SK-N-SH treated with all-trans-retinoic acid at 6 μM for 48 hours (cell line): ENCODE data around the gene RDH14.
A peak's percentile ranks its signal among the peaks of the same experiment; 100 is the strongest.

Experiments
- ATAC-seq: fragments of 200-7000 bp; cut with Tn5 transposase; 3 replicates; pipeline ENCODE4 v1.9.1; 2020; ENCODE audit warnings: mild to moderate bottlenecking, moderate library complexity
- ARNTL ChIP-seq: fragments of 450-650 bp; formaldehyde crosslinking; IDR thresholded peaks from 2 replicates; pipeline ENCODE4 v1.5.0; 2020; ENCODE audit warnings: low read depth, mild to moderate bottlenecking, moderate library complexity, borderline replicate concordance
- BACH2 ChIP-seq: fragments of 250-450 bp; sonication (Bioruptor Pico); IDR thresholded peaks from 2 replicates; pipeline ENCODE4 v1.9.0; 2021; ENCODE audit warnings: mild to moderate bottlenecking, borderline replicate concordance
- CSDC2 ChIP-seq: fragments of 250-450 bp; sonication (Bioruptor Pico); IDR thresholded peaks from 2 replicates; pipeline ENCODE4 v1.5.0; 2020; ENCODE audit warnings: mild to moderate bottlenecking, moderate library complexity
- ESRRG ChIP-seq: fragments of 250-450 bp; sonication (Bioruptor Pico); IDR thresholded peaks from 2 replicates; pipeline ENCODE4 v1.6.1; 2021; ENCODE audit warnings: mild to moderate bottlenecking
- GLIS3 ChIP-seq: fragments of 250-450 bp; sonication (Bioruptor Pico); IDR thresholded peaks from 2 replicates; pipeline ENCODE4 v1.5.0; 2020; ENCODE audit warnings: mild to moderate bottlenecking, moderate library complexity
- ISL1 ChIP-seq: fragments of 250-450 bp; sonication (Bioruptor Pico); IDR thresholded peaks from 2 replicates; pipeline ENCODE4 v2.1.2; 2022; ENCODE audit warnings: mild to moderate bottlenecking, moderate library complexity
- OSR1 ChIP-seq: fragments of 250-450 bp; sonication (Bioruptor Pico); IDR thresholded peaks from 2 replicates; pipeline ENCODE4 v1.8.0; 2022; ENCODE audit warnings: moderate library complexity, mild to moderate bottlenecking, inconsistent platforms
- RARB ChIP-seq: fragments of 250-450 bp; sonication (Bioruptor Pico); IDR thresholded peaks from 2 replicates; pipeline ENCODE4 v1.8.0; 2021; ENCODE audit warnings: mild to moderate bottlenecking, moderate library complexity
- SNAI2 ChIP-seq: fragments of 250-450 bp; sonication (Bioruptor Pico); IDR thresholded peaks from 2 replicates; pipeline ENCODE4 v1.5.0; 2020; ENCODE audit warnings: mild to moderate bottlenecking, moderate library complexity
- TCF4 ChIP-seq: fragments of 250-450 bp; sonication (Bioruptor Pico); IDR thresholded peaks from 2 replicates; pipeline ENCODE4 v1.8.0; 2021; ENCODE audit warnings: mild to moderate bottlenecking, moderate library complexity, borderline replicate concordance
- TOX ChIP-seq: fragments of 250-450 bp; sonication (Bioruptor Pico); IDR thresholded peaks from 2 replicates; pipeline ENCODE4 v1.8.0; 2021; ENCODE audit warnings: mild to moderate bottlenecking, moderate library complexity, borderline replicate concordance
- ZC3H10 ChIP-seq: fragments of 250-450 bp; sonication (Bioruptor Pico); IDR thresholded peaks from 2 replicates; pipeline ENCODE4 v1.5.1; 2021; ENCODE audit warnings: mild to moderate bottlenecking, moderate library complexity
- ZFP30 ChIP-seq: fragments of 450-650 bp; formaldehyde crosslinking; IDR thresholded peaks from 2 replicates; pipeline ENCODE4 v1.5.0; 2022; ENCODE audit warnings: mild to moderate bottlenecking, moderate library complexity
- ZNF565 ChIP-seq: fragments of 450-650 bp; formaldehyde crosslinking; conservative IDR thresholded peaks from 2 replicates; pipeline ENCODE4 v1.5.0; 2020; ENCODE audit warnings: low read depth, mild to moderate bottlenecking, moderate library complexity
- ZNF70 ChIP-seq: fragments of 450-650 bp; formaldehyde crosslinking; IDR thresholded peaks from 2 replicates; pipeline ENCODE4 v1.5.0; 2020; ENCODE audit warnings: mild to moderate bottlenecking, moderate library complexity
- ZNF8 ChIP-seq: fragments of 450-650 bp; formaldehyde crosslinking; IDR thresholded peaks from 2 replicates; pipeline ENCODE4 v1.5.0; 2020; ENCODE audit warnings: mild to moderate bottlenecking, moderate library complexity
- TF ChIP-seq, protein P1 (sequence below): fragments of 250-450 bp; sonication (Bioruptor Pico); IDR thresholded peaks from 2 replicates; pipeline ENCODE4 v1.8.0; 2021; ENCODE audit warnings: low read depth, mild to moderate bottlenecking, moderate library complexity, borderline replicate concordance
- TF ChIP-seq, protein P2 (sequence below): fragments of 250-450 bp; sonication (Bioruptor Pico); IDR thresholded peaks from 2 replicates; pipeline ENCODE4 v1.8.0; 2020; ENCODE audit warnings: mild to moderate bottlenecking, moderate library complexity, borderline replicate concordance
- TF ChIP-seq, protein P3 (sequence below): fragments of 250-450 bp; sonication (Bioruptor Pico); IDR thresholded peaks from 2 replicates; pipeline ENCODE4 v1.5.1; 2021; ENCODE audit warnings: mild to moderate bottlenecking, moderate library complexity
- TF ChIP-seq, protein P4 (sequence below): fragments of 250-450 bp; sonication (Bioruptor Pico); IDR thresholded peaks from 2 replicates; pipeline ENCODE4 v1.5.0; 2020; ENCODE audit warnings: mild to moderate bottlenecking, moderate library complexity

The RDH14 gene

DNA sequence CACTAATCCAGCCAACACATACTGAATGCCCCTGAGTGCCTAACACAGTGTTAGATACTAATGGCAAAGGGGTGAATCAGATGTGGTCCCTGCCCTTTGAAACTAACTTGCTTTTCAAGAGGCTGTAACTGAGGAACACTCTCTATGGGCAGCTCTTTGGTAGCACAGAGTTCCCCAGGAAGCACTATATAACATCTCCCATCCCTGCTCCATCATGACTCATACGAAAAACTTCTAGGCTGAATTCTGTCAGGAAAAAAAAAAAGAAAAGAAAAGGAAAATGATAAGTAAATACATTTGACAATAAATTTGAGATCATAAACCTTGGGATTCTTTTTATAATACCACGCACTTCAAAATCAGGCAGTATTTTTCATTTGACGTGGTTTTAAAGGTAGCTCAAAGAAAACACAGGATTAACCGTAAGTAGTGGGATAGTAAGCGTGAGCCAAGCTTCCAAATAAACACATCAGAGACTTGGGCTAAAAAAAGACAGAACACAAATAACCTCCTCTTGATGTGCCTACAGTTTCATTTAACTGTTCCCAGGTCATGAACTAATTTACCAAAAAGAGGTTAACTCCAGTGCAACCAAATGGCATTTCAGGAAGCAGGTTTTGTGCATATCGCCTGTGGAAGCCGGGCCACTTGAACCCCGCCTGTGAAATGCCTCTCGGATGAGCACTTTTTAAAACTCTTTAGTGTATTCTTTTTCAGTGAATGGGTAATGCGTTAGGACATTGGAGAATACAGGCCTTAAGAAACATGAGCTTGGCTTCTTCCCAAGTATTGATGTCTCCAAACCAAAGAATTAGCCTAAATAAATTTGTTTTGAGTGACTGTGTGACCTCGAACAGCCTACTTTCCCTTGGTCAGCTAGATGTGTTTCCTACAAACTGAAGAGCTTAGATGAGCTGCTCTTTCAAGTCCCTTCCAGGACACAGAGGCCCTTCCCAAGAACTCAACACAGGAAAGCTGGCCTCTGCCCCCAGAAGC is 42.0 kb downstream of the RDH14 start:
- peak; percentile 56 for ATAC-seq
- TF ChIP-seq ZFP30 (CRISPR knock-in tag) (no peak), TOX (CRISPR knock-in tag) (no peak), ISL1 (no peak), ESRRG (CRISPR knock-in tag) (no peak), ZNF70 (no peak), OSR1 (CRISPR knock-in tag) (no peak), BACH2 (no peak)
- TF ChIP-seq, protein P1, sequence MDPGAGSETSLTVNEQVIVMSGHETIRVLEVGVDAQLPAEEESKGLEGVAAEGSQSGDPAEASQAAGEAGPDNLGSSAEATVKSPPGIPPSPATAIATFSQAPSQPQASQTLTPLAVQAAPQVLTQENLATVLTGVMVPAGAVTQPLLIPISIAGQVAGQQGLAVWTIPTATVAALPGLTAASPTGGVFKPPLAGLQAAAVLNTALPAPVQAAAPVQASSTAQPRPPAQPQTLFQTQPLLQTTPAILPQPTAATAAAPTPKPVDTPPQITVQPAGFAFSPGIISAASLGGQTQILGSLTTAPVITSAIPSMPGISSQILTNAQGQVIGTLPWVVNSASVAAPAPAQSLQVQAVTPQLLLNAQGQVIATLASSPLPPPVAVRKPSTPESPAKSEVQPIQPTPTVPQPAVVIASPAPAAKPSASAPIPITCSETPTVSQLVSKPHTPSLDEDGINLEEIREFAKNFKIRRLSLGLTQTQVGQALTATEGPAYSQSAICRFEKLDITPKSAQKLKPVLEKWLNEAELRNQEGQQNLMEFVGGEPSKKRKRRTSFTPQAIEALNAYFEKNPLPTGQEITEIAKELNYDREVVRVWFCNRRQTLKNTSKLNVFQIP (CRISPR knock-in tag): no peak
- TF ChIP-seq, protein P2, sequence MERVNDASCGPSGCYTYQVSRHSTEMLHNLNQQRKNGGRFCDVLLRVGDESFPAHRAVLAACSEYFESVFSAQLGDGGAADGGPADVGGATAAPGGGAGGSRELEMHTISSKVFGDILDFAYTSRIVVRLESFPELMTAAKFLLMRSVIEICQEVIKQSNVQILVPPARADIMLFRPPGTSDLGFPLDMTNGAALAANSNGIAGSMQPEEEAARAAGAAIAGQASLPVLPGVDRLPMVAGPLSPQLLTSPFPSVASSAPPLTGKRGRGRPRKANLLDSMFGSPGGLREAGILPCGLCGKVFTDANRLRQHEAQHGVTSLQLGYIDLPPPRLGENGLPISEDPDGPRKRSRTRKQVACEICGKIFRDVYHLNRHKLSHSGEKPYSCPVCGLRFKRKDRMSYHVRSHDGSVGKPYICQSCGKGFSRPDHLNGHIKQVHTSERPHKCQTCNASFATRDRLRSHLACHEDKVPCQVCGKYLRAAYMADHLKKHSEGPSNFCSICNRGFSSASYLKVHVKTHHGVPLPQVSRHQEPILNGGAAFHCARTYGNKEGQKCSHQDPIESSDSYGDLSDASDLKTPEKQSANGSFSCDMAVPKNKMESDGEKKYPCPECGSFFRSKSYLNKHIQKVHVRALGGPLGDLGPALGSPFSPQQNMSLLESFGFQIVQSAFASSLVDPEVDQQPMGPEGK: no peak
- TF ChIP-seq, protein P3, sequence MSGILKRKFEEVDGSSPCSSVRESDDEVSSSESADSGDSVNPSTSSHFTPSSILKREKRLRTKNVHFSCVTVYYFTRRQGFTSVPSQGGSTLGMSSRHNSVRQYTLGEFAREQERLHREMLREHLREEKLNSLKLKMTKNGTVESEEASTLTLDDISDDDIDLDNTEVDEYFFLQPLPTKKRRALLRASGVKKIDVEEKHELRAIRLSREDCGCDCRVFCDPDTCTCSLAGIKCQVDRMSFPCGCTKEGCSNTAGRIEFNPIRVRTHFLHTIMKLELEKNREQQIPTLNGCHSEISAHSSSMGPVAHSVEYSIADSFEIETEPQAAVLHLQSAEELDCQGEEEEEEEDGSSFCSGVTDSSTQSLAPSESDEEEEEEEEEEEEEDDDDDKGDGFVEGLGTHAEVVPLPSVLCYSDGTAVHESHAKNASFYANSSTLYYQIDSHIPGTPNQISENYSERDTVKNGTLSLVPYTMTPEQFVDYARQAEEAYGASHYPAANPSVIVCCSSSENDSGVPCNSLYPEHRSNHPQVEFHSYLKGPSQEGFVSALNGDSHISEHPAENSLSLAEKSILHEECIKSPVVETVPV (CRISPR knock-in tag): no peak

DNA sequence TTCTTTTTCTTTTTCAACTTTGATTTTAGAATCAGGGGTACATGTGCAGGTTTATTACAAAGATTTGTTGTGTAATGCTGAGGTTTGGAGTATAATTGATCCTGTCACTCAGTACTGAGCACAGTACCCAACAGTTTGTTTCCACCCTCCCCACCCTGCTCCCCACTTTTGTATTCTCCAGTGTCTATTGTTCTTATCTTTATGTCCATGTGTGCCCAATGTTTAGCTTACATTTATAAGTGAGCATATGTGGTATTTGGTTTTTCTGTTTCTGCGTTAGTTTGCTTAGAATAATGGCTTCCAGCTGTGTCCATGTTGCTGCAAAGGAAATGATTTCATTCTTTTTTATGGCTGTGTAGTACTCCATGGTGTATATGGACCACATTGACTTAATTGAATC is 43.1 kb downstream of the RDH14 start:
- ATAC-seq: no peak
- no peak for TF ChIP-seq ZFP30 (CRISPR knock-in tag)
- TF ChIP-seq ZNF565: no peak
- no peak for TF ChIP-seq SNAI2
- no peak for TF ChIP-seq ESRRG (CRISPR knock-in tag)
- TF ChIP-seq, protein P3 (CRISPR knock-in tag): no peak
- TF ChIP-seq CSDC2 (CRISPR knock-in tag): no peak
- TF ChIP-seq ZNF8 (CRISPR knock-in tag): no peak
- TF ChIP-seq, protein P2: no peak
- no peak for TF ChIP-seq BACH2
- no peak for TF ChIP-seq TCF4 (CRISPR knock-in tag)
- TF ChIP-seq, protein P4, sequence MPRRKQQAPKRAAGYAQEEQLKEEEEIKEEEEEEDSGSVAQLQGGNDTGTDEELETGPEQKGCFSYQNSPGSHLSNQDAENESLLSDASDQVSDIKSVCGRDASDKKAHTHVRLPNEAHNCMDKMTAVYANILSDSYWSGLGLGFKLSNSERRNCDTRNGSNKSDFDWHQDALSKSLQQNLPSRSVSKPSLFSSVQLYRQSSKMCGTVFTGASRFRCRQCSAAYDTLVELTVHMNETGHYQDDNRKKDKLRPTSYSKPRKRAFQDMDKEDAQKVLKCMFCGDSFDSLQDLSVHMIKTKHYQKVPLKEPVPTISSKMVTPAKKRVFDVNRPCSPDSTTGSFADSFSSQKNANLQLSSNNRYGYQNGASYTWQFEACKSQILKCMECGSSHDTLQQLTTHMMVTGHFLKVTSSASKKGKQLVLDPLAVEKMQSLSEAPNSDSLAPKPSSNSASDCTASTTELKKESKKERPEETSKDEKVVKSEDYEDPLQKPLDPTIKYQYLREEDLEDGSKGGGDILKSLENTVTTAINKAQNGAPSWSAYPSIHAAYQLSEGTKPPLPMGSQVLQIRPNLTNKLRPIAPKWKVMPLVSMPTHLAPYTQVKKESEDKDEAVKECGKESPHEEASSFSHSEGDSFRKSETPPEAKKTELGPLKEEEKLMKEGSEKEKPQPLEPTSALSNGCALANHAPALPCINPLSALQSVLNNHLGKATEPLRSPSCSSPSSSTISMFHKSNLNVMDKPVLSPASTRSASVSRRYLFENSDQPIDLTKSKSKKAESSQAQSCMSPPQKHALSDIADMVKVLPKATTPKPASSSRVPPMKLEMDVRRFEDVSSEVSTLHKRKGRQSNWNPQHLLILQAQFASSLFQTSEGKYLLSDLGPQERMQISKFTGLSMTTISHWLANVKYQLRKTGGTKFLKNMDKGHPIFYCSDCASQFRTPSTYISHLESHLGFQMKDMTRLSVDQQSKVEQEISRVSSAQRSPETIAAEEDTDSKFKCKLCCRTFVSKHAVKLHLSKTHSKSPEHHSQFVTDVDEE: no peak
- TF ChIP-seq GLIS3 (CRISPR knock-in tag): no peak
- TF ChIP-seq TOX (CRISPR knock-in tag): no peak
- no peak for TF ChIP-seq ISL1

DNA sequence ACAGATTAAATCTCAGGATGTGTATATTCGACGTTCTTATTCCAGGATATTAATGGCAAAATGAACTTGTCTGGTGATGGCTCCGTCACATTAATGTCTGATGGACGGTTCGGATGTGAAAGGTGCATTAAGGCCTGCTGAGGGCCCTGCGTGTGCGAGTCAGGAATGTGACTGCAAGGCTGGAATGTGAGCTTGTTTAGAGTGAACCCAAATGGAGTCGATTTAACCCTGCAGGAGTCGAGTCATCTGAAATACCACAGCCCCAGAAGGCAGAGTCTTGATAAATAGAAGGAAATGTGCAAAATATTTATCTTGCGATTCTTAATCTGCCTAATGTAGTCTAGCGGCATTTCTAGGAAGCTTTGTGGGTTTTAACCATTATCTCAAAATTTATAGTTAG is 44.3 kb downstream of the RDH14 start:
- peak; percentile 13; the same call in 2 of the 3 replicates for ATAC-seq
- TF ChIP-seq ISL1: peak; percentile 68
- no peak for TF ChIP-seq ZC3H10 (CRISPR knock-in tag)
- TF ChIP-seq ESRRG (CRISPR knock-in tag): no peak
- TF ChIP-seq ARNTL: no peak
- no peak for TF ChIP-seq ZFP30 (CRISPR knock-in tag)
- no peak for TF ChIP-seq RARB (CRISPR knock-in tag)
- TF ChIP-seq, protein P1 (CRISPR knock-in tag): no peak
- TF ChIP-seq, protein P3 (CRISPR knock-in tag): no peak
